ENCODE measurements around the gene RAPSN.

RAPSN gene

DNA sequence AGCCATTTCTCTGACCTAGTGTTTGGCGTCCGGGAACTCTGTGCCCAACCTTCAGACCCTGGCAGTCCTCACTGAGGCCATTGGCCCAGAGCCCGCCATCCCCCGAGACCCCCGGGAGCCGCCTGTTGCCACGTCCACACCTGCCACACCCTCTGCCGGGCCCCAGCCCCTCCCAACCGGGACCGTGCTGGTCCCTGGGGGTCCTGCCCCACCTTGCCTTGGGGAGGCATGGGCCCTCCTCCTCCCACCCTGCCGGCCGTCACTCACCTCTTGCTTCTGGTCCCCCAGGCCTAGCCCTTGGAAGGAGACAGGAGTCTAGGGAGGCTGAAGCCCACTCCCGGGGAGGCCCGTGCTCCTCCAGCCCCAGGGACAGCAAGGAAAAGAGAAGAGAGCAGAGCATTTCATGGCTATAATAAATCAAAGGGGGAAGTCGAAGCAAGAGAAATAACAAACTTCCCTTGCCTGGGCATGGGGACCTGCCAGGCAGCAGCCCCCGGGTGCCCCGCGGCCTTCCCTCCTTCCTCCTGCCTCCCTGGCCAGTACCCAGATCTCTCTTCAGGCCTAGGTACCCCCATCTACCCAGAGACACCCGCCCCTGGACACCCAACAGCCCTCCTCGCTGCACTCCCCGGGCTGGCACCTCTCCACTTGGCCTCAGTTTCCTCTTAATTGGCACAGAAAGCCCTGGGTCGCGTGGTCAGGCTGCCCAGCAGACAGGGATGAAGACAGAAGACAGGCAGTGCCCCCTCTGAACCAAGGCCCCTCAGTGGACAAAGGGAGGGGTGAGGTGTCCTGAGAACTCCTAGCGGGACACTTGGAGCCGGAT is 53.5 kb downstream of the RAPSN start:
- peaks cover 38% of the 10 kb centered on the region for H3K4me1 Mint-ChIP-seq (ENCODE audit: low read depth)
- no peaks in the 10 kb centered on the region for H3K9me3 Mint-ChIP-seq (ENCODE audit: low read depth)
- peak overlapping the region; percentile 95 for H3K27ac Mint-ChIP-seq
- H3K27me3 Mint-ChIP-seq = no peaks in the 10 kb centered on the region
- H3K4me3 Mint-ChIP-seq = peak overlapping the region; percentile 56
- no peaks in the 10 kb centered on the region for H3K36me3 Mint-ChIP-seq

GRCh38 chr11:47394322-47395222 is 54.4 kb downstream of the RAPSN start:
- H3K9me3 Mint-ChIP-seq (ENCODE audit: low read depth) = no peaks in the 10 kb centered on the region
- H3K27me3 Mint-ChIP-seq = no peaks in the 10 kb centered on the region
- peak overlapping the region; percentile 56 for H3K4me3 Mint-ChIP-seq
- H3K4me1 Mint-ChIP-seq (ENCODE audit: low read depth) = peaks cover 41% of the 10 kb centered on the region
- peak overlapping the region; percentile 95 for H3K27ac Mint-ChIP-seq
- no peaks in the 10 kb centered on the region for H3K36me3 Mint-ChIP-seq

GRCh38 chr11:47394050-47394321 is 55.0 kb downstream of the RAPSN start:
- Mint-ChIP-seq H3K27me3 (no peaks in the 10 kb centered on the region), H3K4me3 (peak overlapping the region; percentile 52), H3K9me3 (ENCODE audit: low read depth) (no peaks in the 10 kb centered on the region), H3K4me1 (ENCODE audit: low read depth) (peaks cover 44% of the 10 kb centered on the region), H3K27ac (peak overlapping the region; percentile 95), H3K36me3 (no peaks in the 10 kb centered on the region)

DNA sequence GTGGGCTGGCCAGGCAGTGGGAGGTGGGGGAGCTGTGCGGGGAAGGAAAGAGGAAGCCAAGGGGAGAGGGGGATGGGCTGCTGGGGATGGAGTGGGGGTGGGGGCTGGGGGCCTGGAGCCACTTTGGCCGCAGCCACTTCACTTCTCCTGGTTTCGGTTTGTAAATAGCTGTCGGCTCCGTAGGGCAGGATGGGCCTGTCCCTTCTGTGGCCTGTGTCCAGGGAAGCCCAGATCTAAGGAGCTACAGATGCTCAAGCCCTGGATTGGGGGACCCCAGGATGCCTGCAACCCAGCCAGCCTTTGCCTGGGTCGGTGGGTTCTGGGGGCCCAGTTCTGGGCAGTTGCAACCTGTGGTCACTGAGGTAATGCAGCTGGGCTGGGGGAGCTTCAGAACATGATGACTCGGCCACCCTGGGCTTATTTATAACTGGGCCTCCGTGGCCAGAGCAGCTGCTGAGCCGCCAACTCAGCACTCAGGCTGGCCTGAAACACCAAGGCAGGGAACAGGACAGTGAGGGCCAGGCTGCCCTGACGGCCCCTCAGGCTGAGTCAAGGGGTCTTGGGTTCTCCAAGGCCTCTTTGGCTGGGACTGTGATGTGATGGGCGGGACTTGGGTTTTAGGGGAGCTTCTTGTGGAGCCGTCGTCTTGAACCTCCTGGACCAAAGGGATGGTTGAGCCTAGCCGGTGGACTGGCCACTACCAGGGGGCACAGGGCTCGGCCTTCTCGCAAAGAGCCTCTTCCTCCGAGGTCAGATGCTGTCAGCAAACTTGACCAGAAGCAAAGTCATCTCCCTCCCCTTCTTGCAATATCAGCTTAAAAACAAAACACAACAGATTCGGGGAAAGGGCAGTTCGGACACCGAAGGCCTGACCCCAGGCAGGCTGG is 55.5 kb downstream of the RAPSN start:
- H3K9me3 Mint-ChIP-seq (ENCODE audit: low read depth) = no peaks in the 10 kb centered on the region
- H3K4me1 Mint-ChIP-seq (ENCODE audit: low read depth) = peaks cover 46% of the 10 kb centered on the region
- no peaks in the 10 kb centered on the region for H3K36me3 Mint-ChIP-seq
- peak overlapping the region; percentile 95 for H3K27ac Mint-ChIP-seq
- peak overlapping the region; percentile 52 for H3K4me3 Mint-ChIP-seq
- H3K27me3 Mint-ChIP-seq = no peaks in the 10 kb centered on the region

DNA sequence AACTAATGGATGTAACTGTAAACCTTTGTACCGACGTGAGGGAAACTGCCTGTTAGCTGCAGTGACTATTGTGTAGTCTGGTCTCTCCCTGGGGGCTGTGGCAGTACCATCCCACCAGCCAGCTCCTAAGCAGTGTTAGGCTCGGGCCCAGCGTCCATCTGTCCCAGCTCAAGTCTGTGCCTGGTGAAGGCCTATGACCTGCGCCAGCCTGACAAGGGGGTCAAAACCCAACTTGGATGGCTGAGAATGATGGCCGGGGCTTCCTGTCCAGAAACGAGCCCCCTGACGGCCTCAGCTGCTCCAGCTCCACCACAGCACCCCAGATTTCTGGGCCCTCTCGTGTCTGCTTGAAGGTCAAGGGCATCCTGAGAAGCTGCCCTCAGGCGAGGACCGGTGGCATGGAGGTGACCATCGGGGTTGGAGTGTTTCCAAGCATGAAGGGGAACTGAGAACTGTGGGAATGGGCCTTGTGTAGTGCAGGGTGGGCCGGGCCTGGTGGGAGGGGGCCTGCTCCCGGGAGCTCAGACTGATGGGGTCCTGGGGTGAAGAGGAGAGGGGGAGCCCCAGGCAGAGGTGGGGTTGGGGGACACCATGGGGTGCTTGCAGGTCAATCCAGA is 56.3 kb downstream of the RAPSN start:
- H3K27me3 Mint-ChIP-seq = no peaks in the 10 kb centered on the region
- H3K36me3 Mint-ChIP-seq = no peaks in the 10 kb centered on the region
- no peaks in the 10 kb centered on the region for H3K9me3 Mint-ChIP-seq (ENCODE audit: low read depth)
- H3K4me3 Mint-ChIP-seq = no peak overlapping the region
- H3K27ac Mint-ChIP-seq = peak overlapping the region; percentile 46
- H3K4me1 Mint-ChIP-seq (ENCODE audit: low read depth) = peaks cover 47% of the 10 kb centered on the region

DNA sequence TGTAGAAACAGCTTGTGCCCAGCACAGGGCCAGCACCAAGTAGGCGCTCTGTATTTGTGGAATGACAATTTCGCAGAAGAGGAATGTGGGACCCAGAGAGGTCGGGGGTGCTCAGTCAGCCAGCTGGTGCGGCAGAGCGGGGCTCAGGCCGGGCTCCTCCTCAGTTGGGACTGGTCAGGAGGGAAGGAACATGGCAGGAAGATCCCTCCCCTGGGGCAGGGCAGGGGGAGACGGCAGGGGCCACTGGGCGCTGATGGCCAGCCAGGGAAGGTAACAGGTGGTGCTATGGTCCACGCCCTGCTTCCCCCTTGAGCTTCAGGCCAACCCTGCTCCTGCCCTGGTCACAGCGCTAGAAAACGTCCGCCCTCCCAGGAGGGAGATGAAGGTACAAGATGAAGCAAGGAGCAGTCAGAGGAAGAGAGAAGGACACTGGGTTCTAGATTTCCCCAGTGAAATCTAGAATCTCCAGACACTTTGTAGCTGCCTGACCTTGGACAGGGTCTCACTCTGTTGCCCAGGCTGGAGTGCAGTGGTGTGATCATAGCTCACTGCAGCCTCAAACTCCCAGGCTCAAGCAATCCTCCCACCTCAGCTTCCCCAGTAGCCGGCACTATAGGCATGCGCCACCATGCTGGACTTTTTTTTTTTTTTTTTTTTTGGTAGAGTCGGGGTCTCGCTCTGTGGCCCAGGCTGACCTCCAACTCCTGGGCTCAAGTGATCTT is 57.1 kb downstream of the RAPSN start:
- Mint-ChIP-seq H3K27me3 (no peaks in the 10 kb centered on the region), H3K9me3 (ENCODE audit: low read depth) (no peaks in the 10 kb centered on the region), H3K36me3 (no peaks in the 10 kb centered on the region), H3K27ac (peak overlapping the region; percentile 46), H3K4me1 (ENCODE audit: low read depth) (peaks cover 44% of the 10 kb centered on the region), H3K4me3 (no peak overlapping the region)

DNA sequence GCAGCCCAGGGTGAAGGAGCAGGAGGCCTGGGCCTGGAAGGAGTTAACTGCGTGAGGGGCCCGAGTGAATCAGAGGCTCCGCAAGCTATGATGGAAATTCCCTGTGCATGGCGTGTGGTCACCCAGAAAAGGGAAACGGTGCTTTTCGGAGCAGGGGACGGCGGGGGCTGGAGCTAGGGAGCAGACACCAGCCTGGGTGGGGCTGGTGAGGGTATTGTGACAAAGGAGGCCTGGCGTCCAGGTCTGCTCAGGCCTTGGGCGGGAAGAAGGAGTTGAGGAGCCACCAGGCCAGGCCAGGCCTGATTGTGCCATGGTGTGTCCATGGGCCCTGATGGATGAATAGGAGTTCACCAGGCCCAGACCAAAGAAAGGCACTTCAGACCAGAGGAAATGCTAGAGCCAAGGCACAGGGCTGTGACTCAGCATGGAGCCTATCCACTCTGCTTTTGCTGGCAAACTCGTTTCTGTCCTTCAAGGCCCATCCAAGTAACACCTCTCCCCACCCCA is 57.8 kb downstream of the RAPSN start:
- H3K36me3 Mint-ChIP-seq = no peaks in the 10 kb centered on the region
- H3K4me1 Mint-ChIP-seq (ENCODE audit: low read depth) = peaks cover 44% of the 10 kb centered on the region
- H3K9me3 Mint-ChIP-seq (ENCODE audit: low read depth) = no peaks in the 10 kb centered on the region
- H3K27me3 Mint-ChIP-seq = no peaks in the 10 kb centered on the region
- no peak overlapping the region for H3K4me3 Mint-ChIP-seq
- peak overlapping the region; percentile 41 for H3K27ac Mint-ChIP-seq

- Mint-ChIP-seq H3K9me3 (ENCODE audit: low read depth) (no peaks in the 10 kb centered on the region), H3K4me1 (ENCODE audit: low read depth) (peaks cover 40% of the 10 kb centered on the region), H3K27me3 (no peaks in the 10 kb centered on the region), H3K4me3 (no peak overlapping the region), H3K36me3 (no peaks in the 10 kb centered on the region), H3K27ac (no peak overlapping the region)
These were observed 58.5 kb downstream of the RAPSN start for GRCh38 chr11:47390422-47390760.

DNA sequence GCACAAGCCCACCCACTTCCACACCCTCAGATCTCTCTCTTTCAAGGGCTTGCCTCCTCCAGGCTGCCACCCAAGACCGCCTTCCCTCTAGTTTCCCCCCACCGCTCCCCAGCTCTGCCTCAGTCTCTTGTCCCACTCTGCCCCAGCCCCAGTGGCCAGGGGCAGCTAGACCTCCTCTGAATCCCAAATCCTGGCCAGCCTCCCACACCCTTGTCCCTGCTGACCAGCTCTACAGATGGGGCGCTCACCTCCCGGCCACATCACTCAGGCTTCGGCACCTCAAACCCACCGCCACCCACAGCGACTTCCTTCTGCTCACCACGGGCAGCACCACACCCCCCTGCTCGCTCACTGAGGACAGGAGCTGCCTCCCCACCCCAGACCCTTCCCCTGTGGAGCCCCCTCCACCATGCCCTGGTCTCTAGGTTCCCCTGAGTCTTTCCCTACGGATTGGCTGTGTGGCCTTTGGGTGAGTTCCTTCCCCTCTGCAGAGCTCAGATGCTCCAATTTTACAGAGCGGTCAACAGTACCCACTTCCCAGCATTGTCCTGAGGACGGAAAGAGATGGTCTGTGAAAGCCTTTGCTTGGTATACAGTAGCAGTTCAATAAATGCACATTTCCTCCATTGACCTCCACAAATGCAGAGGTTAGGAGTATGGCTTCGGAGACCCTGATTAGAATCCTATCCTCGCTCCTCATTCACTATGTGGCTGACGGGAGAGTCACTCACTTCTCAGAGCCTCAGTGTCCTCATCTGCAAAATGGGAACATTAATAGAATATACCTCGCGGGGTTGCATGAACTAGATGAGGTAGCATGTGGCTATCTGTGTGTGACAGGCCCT is 59.1 kb downstream of the RAPSN start:
- Mint-ChIP-seq H3K36me3 (no peaks in the 10 kb centered on the region), H3K4me3 (peak overlapping the region; percentile 30)

DNA sequence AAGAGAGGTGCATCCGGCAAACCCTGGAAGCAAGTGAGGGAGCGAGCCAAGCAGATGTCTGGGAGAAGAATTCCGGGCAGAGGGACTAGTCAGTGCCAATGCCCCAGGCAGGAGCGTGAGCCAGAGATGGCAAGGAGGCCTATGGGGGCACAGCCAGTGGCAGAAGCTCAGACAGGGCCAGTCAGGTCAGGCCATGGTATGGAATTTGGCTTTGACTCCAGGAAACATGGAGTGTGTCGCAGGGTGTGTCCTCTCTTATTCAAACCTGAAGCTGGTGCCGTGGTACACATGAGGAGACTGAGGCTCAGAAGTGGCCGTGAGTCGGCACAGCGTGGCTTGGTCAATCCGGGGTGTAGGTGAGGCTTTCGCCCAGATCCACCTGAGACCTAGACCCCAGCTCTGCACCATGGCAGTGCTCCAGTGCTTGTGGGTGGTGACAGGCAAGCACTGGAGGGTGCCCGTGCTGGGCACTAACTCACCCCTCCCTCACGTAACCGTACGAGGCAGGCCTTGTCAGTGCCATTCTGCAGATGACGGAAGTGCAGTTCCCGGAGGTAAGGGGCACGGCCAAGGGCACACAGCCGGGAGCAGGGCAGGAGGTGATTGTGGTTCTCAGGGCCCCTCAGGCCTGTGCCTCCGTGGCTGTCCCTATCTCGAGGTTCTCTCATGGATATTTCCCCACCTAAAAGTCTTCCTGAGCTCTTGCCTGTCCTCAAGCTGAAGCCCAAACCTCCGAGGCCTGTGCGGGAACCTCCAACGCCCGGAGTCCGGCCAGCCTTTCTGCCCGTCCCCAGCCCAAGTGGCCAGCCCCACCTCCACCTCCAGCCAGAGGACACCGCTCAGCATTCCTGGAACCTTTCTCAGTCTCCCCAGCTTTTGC is 60.0 kb downstream of the RAPSN start:
- H3K36me3 Mint-ChIP-seq = no peaks in the 10 kb centered on the region
- H3K27ac Mint-ChIP-seq = no peak overlapping the region
- no peaks in the 10 kb centered on the region for H3K9me3 Mint-ChIP-seq (ENCODE audit: low read depth)
- peak overlapping the region; percentile 30 for H3K4me3 Mint-ChIP-seq
- no peaks in the 10 kb centered on the region for H3K27me3 Mint-ChIP-seq
- peaks cover 34% of the 10 kb centered on the region for H3K4me1 Mint-ChIP-seq (ENCODE audit: low read depth)

More for the DNA sequence above, 59.1 kb downstream of the RAPSN start:
- no peaks in the 10 kb centered on the region for H3K27me3 Mint-ChIP-seq
- H3K9me3 Mint-ChIP-seq (ENCODE audit: low read depth) = no peaks in the 10 kb centered on the region
- H3K27ac Mint-ChIP-seq = no peak overlapping the region
- peaks cover 38% of the 10 kb centered on the region for H3K4me1 Mint-ChIP-seq (ENCODE audit: low read depth)

GRCh38 chr11:47387944-47388696 is 60.8 kb downstream of the RAPSN start:
- Mint-ChIP-seq H3K4me3 (peak overlapping the region; percentile 17), H3K36me3 (no peaks in the 10 kb centered on the region), H3K27ac (no peak overlapping the region), H3K27me3 (no peaks in the 10 kb centered on the region), H3K9me3 (ENCODE audit: low read depth) (no peaks in the 10 kb centered on the region), H3K4me1 (ENCODE audit: low read depth) (peaks cover 28% of the 10 kb centered on the region)
